ENCODE results near the gene ZNF740.
A peak's percentile ranks its signal among the peaks of the same experiment; 100 is the strongest.

ZNF740 gene

DNA sequence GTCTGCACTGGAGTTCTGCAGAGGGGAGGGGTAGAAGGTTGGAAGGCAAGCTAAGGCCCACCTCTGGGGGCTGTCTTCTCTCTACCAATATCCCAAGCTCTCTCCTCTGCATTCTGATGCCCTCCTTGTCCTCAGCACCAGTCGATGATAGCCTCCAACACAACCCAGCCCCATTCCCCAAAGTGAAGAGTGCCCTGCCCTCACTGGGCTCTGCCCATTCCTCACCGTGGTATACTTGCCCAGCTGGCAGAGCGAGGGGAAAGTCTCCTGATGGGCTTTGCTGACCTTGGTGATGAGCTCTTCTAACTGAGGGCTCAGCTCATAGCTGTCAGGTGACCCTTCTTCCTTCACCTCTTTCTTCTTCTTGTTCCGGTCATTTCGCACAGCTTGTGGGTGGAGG, 33.7 kb downstream of the ZNF740 start:
- DNase-seq (ENCODE audit: low read depth, low spot score), result no peak

DNA sequence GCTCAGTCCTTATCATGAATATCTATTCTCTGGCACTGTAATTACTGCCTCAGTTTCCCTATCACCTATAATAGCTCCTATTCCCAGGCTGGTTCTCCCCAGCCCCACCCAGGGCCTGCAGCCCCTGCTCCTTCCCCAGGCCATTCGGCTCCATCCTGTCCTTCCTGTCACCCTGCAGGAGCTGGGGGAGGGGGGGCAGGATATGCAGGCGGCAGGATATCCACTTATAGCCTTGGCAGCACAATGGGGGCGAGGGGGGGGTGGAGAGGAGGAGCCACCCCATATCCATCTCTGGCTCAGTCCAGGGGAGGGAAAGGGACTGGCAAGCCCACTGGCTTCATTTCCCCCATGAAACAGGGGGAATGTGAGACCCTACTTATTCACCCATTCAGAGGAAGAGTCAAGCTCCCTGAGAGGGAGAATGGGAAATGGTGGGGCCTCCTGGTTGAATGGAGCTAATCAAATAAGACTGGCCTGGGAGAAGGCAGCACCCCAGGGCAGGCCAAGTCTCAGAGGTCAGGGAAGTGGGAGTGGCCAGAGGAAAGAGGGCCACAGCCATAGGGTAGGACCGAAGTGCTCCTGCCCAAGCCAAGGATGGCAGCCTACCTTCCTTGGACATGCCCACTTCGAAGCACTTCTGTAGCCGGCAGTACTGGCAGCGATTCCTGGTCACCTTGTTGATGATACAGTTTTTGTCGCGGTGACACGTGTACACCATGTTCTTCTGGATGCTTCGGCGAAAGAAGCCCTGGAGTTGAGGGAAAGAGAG, 34.3 kb downstream of the ZNF740 start:
- DNase-seq (ENCODE audit: low read depth, low spot score), result no peak

DNA sequence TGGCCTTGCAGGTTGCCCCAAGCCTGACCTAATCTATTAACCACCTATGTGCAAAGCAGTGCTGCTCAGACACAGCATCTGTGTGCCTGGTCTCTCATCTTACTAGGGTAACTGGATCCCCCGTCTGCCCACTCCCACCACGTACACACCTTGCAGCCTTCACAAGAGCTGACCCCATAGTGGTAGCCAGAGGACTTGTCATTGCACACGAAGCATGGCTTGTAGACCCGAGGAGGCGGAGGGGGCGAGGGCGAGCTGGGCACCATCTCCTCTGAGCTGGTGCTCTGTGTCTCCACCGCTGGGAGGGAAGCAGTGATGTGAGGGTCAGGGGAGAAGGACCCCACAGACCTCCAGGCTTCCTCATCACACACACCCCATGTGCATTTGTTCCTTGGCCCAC, 35.0 kb downstream of the ZNF740 start:
- no peak for DNase-seq (ENCODE audit: low read depth, low spot score)

DNA sequence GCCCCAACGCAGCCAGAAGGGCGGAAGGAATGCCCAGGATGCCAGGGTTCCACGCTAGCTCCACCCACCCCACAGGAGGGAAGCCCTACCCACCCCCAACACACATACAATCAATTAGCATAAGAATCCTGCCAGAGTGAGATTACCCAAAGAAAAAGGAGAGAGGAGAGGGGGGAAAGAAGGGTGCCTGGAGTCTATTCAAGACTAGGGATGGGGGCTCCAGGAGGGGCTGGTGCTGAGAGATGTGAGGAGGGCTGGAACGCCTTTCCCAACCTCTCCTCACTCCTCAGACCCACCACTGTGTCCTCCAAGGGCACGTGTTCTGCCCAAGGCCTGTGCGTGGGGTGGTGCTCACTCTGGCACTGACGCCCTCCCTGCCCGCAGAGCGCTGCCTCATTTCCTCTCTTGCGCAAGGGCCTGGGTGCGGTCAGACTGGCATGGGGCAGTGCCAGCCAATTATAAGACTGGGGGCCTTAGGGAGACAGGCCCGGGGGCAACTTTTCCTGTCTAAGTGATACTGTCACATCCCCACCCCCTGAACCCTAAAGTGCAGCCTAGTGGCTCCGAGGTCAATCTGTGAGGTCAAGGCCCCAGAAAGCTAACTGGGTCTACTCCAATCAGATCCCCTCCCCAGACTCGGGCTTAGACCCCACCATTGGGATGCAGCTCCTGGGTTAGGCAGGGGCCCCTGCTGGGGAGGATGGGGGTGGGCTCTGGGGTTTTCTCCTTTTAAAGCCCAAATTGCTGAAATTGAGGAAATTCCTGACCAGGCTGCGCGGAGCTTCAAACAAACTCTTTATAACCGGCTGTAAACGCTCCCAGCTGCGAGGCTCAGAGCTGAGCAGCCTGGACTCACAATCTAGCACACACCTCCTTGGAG, 36.8 kb downstream of the ZNF740 start:
- DNase-seq (ENCODE audit: low read depth, low spot score), result no peak

DNA sequence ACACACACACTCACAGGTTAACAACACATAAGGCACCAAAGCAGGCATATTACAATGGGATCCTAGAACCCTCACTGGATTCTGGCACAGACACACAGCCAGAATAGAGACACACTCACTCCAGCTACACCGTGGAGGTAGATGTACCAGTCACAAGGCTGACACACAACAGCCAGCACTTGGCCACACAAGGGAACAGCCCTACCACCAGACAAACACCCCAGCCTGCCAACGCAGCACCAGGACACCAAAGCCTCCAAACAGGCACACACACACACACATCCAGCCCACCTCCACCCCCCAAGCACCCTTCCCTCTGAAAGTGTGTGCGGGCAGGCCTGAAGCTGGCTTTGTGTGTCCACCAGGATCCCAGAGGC, 37.4 kb downstream of the ZNF740 start:
- no peak for DNase-seq (ENCODE audit: low read depth, low spot score)

DNA sequence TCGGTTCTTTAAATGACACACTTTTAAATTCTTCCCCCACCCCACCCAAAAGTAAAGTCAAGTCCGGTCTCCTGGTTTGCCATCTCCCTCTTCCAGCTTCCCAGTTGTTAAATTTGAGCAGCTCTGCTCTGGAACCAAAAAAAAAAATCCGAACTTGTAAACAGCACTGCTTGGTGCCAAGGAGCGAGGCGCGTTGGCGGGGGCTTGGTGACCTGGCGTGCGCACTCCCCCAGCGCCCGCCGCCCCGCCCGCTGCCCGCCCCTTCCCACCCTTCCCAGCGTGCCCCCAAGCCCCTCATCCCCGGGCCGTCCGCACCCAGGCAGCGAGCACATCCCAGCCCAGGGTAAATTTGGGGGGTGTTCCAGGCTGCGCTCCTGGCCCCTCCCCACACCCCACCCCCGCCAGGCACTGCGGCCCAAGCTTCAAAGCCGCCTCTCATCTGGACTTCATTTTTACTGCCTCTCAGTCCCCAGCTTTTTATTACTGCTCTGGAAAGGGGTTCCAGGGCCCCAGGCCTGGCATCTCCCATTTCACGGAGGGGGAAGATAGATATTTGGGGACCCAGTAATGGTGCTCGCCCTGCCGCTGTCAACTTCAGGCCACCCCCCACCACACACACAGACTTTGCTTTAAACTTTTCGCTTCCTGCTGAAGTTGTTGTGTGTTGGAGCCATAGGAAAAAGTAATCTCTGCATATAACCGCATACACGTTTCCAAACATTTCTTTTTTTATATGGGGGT, 38.2 kb downstream of the ZNF740 start:
- no peak for DNase-seq (ENCODE audit: low read depth, low spot score)

GRCh38 chr12:53219292-53219955, 38.9 kb downstream of the ZNF740 start:
- peak; percentile 73 for DNase-seq (ENCODE audit: low read depth, low spot score)

DNA sequence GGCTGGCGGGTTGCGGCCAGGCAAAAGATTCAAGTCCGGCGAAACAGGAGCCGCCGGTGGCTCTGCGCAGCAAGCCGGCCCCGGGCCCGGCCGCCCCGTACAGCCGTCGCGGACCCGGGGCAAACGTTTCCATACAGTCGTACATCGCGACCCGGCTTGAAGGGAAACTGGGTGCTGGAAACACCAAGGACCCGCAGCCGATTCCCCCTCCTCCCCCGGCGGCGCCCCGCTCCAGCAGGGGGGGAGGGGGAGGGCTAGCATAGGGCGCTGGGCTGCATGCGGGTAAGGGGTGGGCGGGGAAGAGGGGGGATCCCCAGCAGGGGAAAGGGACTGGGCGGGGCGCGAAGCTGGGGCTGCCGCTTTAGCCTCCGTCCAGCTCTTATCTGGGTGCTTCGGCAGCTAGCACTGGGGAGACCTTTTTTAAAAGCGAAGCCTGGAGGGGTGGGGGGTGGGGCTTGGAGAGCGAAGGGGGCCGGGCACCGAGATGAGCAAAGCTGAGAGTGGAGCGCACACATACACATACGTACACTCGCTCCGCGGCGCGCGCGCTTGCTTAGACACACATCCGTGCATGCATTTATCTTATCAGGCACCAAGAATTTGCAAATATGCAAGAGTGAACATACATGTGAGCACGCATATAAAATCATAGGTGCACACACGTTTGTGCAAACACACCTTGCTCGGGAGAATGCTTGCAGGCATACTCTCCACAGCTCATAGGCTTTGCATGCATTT, 39.6 kb downstream of the ZNF740 start:
- peak; percentile 77 for DNase-seq (ENCODE audit: low read depth, low spot score)

- peak; percentile 98 for DNase-seq (ENCODE audit: low read depth, low spot score)
Measured at GRCh38 chr12:53220694-53221202, 40.2 kb downstream of the ZNF740 start.

GRCh38 chr12:53221203-53222080, 40.9 kb downstream of the ZNF740 start:
- peak; percentile 90 for DNase-seq (ENCODE audit: low read depth, low spot score)

DNA sequence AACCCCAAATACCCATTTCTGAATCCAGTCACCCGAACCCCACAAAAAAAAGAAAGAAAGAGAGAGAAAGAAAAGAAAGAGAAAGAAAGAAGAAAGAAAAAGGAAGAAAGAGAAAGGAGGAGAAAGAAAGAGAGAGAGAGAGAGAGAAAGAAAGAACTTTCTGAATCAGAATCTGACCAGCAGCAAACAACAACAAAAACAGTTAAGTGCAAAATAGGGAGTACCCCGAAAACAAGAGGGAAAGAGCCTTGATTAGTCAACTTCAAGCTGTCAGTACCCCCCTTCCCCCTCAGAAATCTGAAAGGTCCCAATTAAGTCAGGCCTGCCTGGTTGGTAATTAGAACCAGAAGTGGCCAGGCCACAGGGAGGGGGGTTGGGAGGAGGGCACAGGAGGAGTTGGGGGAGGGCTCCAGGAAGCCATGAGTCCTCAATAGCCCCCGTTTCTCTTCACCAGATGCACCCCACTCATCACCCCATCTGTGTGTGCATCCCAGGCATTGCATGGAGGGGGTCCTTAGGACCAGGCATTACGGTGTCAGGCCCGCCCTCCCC, 41.7 kb downstream of the ZNF740 start:
- peak; percentile 48 for DNase-seq (ENCODE audit: low read depth, low spot score)

DNA sequence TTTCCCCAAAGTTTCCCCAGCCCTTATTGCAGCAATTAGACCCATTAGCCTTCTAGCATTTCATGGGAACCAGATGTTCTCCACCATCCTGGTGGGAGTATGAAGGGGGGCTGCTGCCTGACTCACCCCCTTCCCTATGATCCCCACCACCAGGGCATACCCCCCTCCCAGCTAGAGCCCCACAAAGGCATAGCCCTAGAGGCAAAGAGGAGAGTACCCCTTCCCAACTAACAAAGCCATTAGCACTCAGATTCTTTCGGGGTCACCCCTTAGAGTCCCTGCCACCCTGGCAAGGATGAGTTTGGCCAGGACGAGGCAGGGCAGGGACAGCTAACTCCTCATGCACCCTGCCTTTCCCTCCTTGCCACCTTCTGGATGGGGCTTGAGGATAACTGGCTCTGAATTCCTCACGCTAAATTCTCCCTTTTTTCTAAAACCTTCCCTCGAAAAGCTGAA, 42.3 kb downstream of the ZNF740 start:
- peak; percentile 21 for DNase-seq (ENCODE audit: low read depth, low spot score)

DNA sequence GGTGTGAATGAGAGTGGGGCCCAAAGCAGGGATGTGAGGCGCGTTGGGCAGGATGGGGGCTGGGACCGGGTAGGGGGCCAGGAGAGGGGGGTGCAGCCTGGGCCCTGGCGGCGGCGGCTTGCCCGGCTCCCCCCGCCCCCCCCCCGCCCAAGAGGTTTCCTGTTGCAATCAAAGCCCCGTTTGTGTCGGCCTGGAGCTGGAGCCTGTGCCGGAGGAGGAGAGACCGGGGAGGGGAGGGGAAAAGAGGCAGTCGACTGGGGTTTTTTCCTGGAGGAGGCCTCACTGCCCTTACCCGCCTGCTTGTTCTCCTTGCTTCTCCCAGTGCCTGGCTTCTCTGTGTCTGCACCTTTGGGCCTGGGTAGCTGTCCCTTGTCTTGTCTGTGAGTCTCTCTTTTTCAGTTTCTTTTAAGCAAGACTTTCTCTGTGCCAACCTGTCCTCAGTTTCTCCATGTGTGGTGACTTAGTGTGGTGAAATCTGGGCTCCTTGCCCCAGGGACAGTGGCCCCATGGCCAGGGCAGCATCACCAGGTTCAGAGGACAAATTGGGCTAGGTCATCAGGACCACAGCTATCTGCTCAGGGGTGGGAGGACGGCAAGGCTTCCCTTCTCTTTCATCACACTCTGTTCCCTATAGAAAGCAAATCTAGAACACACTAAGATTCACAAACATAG, 43.0 kb downstream of the ZNF740 start:
- DNase-seq (ENCODE audit: low read depth, low spot score), result peak; percentile 78

GRCh38 chr12:53224061-53224896, 43.8 kb downstream of the ZNF740 start:
- peak; percentile 28 for DNase-seq (ENCODE audit: low read depth, low spot score)

GRCh38 chr12:53224897-53225634, 44.5 kb downstream of the ZNF740 start:
- peak; percentile 31 for DNase-seq (ENCODE audit: low read depth, low spot score)

DNA sequence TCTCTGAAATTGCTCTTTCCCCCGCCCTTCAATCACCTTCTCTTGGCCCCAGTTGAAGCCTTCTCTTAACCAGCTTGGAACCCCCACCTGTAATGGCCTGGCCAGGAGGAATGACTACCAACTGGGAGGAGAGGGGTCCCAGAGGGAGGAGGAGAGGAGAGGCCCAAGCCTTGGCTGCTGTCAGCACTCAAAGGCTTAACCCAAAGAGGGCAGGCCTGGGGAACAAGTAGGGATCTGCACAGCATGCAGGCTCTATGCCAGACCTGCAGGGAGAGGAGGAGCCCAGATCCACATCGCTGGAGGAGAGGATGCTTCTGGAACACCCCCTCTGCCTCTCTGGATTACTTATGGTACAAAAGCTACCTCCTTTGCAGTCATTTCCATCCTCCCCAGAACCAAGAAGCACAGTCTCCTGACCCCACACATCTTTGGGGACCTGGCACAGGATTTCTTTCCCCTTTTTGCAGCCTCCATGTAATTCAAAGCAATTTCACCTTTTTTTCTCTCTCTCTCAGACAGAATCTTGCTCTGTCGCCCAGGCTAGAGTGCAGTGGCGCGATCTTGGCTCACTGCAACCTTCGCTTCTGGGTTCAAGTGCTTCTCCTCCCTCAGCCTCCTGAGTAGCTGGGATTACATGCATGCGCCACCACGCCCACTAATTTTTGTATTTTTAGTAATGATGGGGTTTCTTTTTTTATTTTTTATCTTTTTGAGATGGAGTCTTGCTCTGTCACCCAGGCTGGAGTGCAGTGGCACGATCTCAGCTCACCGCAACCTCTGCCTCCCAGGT, 45.3 kb downstream of the ZNF740 start:
- no peak for DNase-seq (ENCODE audit: low read depth, low spot score)

Data from astrocyte of the hippocampus (primary cell).